ENCODE data around the gene SMIM23.

DNA sequence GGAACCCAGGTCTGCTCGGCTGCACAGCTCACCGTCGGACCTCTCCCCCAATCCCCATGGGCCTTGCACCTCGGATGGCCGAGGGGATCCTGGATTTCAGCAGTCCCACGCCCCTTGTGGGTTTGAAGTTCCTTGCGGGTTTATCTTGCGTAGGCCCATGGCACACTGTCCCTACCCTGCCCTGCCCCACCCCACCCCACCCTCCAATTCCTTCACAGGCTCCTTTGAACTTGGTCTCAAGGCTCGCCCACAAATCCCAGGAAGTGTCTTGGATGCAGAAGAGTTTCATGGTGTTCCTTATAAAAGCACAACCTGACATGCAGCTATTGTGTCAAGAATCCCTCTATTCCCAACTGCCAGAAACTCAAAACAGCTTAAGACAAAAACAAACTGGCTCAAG lies 11.2 kb upstream of the SMIM23 start:
- TF ChIP-seq CTCF (IDR thresholded peaks at IDR 0.05; ENCODE audit: low read length) = no peak
- no peak for TF ChIP-seq EZH2 (optimal IDR thresholded peaks at IDR 0.05; ENCODE audit: low read depth, low read length)
- TF ChIP-seq EZH2phosphoT487 (IDR thresholded peaks at IDR 0.05; ENCODE audit: low read length) = no peak
